GM21423 (cell line): Measurements from ENCODE around the gene NIPSNAP3A.

Experiments
- ATAC-seq: cut with Tn5 transposase; IDR thresholded peaks from one replicate; pipeline ENCODE4 v1.9.1; 2021; ENCODE audit warnings: mild to moderate bottlenecking, moderate library complexity; ENCODE audit not compliant: unreplicated experiment

Gene NIPSNAP3A

DNA sequence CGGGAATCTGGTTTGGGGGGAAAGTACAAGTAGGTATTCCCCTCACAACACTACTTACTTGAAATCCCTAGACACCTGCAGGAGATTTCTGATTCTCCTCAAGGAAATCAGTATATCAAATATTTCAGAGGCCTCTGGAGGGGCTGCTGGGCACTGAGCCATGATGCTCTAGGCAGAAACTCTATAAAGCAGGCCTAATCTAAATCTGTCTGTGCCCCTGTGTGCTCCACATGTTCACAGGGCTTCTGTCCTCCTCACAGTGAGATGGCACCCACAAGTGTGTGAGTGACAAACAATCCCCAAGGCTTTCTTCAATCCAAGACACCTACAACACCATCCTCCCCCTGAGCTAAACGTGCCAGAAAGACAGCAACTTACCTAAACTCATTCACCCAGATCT lies 55.4 kb downstream of the NIPSNAP3A start:
- ATAC-seq: no peak

- ATAC-seq: no peak
Measured at GRCh38 chr9:104805441-104805840, 58.0 kb downstream of the NIPSNAP3A start.

- ATAC-seq: no peak
Measured at GRCh38 chr9:104808035-104808614, 60.6 kb downstream of the NIPSNAP3A start.
